PC-3 (cell line): Measurements from ENCODE around the gene FIGNL1. TPM values are rescaled to one million over a fixed set of nuclear protein-coding genes. Genes with fewer than 3 reads are reported as not detected.

Source experiments
- ATAC-seq: fragments of 200-7000 bp; cut with Tn5 transposase; 2 replicates; pipeline ENCODE4 v1.9.1; 2020; ENCODE audit warnings: mild to moderate bottlenecking, moderate library complexity
- BruUV-seq: library from RNA; stranded (reverse); fragments of 400-500 nt; replicated peaks from 2 replicates; lab custom pipeline; 2021; lab: Mats Ljungman, UMichigan
- CTCF ChIA-PET: fragments of 300-600 bp; sonication (Branson Sonifier 250); formaldehyde crosslinking; loops from one replicate; lab custom pipeline; 2022; ENCODE audit warnings: antibody characterized with exemption; lab: Charles Lee
- POLR2A ChIA-PET: fragments of 300-600 bp; sonication (Branson Sonifier 250); formaldehyde crosslinking; loops from one replicate; lab custom pipeline; 2022; ENCODE audit warnings: antibody characterized with exemption; ENCODE audit not compliant: unreplicated experiment; lab: Charles Lee
- DNase-seq: peaks from one replicate; pipeline ENCODE4 v3.0.0-alpha.2; 2015
- H2AFZ ChIP-seq: fragments of 300-600 bp; sonication (generic); 2 replicates; pipeline ENCODE4 v1.6.0; 2016; ENCODE audit warnings: antibody characterized with exemption, low read length
- H3F3A ChIP-seq: fragments of 300-600 bp; sonication (generic); one replicate; pipeline ENCODE4 v1.6.0; 2017; ENCODE audit warnings: antibody characterized with exemption, low read length, control low read depth, mild to moderate bottlenecking; ENCODE audit not compliant: unreplicated experiment
- H3K27ac ChIP-seq: fragments of 300-600 bp; sonication (generic); 2 replicates; pipeline ENCODE4 v1.5.1; 2016; ENCODE audit warnings: mild to moderate bottlenecking, low read length
- H3K27me3 ChIP-seq: fragments of 300-600 bp; sonication (generic); 2 replicates; pipeline ENCODE4 v1.6.1; 2016; ENCODE audit warnings: low read length, mixed read lengths
- H3K36me3 ChIP-seq: fragments of 300-600 bp; sonication (generic); 2 replicates; pipeline ENCODE4 v1.6.1; 2016; ENCODE audit warnings: low read depth, mixed run types, low read length, mixed read lengths
- H3K4me1 ChIP-seq: fragments of 300-600 bp; sonication (generic); 2 replicates; pipeline ENCODE4 v1.5.1; 2016; ENCODE audit warnings: low read length; ENCODE audit not compliant: insufficient read depth
- H3K4me2 ChIP-seq: fragments of 300-600 bp; sonication (generic); 2 replicates; pipeline ENCODE4 v1.6.0; 2016; ENCODE audit warnings: low read length
- H3K4me3 ChIP-seq: fragments of 300-600 bp; sonication (generic); 2 replicates; pipeline ENCODE4 v1.5.1; 2016; ENCODE audit warnings: mild to moderate bottlenecking, low read length, mixed read lengths
- H3K79me2 ChIP-seq: fragments of 300-600 bp; sonication (generic); 2 replicates; pipeline ENCODE4 v1.6.1; 2017; ENCODE audit warnings: low read length, mixed read lengths
- H3K9ac ChIP-seq: fragments of 300-600 bp; sonication (generic); 2 replicates; pipeline ENCODE4 v1.6.0; 2016; ENCODE audit warnings: mild to moderate bottlenecking, low read length
- H3K9me2 ChIP-seq: fragments of 300-600 bp; sonication (generic); replicated peaks from 2 replicates; pipeline ENCODE4 v1.6.1; 2016; ENCODE audit warnings: mixed run types, low read length, mixed read lengths
- H3K9me3 ChIP-seq: fragments of 300-600 bp; sonication (generic); 2 replicates; pipeline ENCODE4 v1.6.1; 2016; ENCODE audit warnings: low read length, mixed read lengths
- H4K20me1 ChIP-seq: fragments of 300-600 bp; sonication (generic); 2 replicates; pipeline ENCODE4 v1.6.1; 2016; ENCODE audit warnings: low read length, mixed read lengths
- EZH2 ChIP-seq: fragments of 300-600 bp; sonication (generic); IDR thresholded peaks from one replicate; pipeline ENCODE4 v1.6.1; 2017; ENCODE audit warnings: antibody characterized with exemption, mild to moderate bottlenecking, low read length; ENCODE audit not compliant: unreplicated experiment
- EZH2phosphoT487 ChIP-seq: fragments of 300-600 bp; sonication (generic); IDR thresholded peaks from 2 replicates; pipeline ENCODE4 v1.6.1; 2018; ENCODE audit warnings: mild to moderate bottlenecking, antibody characterized with exemption, low read length, borderline replicate concordance
- intact Hi-C: fragments of 100-400 bp; cut with micrococcal nuclease; formaldehyde crosslinking; loops from 2 replicates; pipeline ENCODE4 v1.9.0; 2023
- total RNA-seq: library from RNA; depleted of rRNA; stranded (reverse); fragments of >200 nt; gene quantifications from 2 replicates; pipeline ENCODE4 v1.2.3, GENCODE V29; 2014
- TF ChIP-seq, protein P1 (sequence below): fragments of 300-600 bp; sonication (generic); conservative IDR thresholded peaks from 2 replicates; pipeline ENCODE4 v1.5.1; 2017; ENCODE audit warnings: antibody characterized with exemption, low read depth, mild to moderate bottlenecking, low read length

Gene FIGNL1
- total RNA-seq, 1 experiment from 2014 or later: 27.2 TPM

DNA sequence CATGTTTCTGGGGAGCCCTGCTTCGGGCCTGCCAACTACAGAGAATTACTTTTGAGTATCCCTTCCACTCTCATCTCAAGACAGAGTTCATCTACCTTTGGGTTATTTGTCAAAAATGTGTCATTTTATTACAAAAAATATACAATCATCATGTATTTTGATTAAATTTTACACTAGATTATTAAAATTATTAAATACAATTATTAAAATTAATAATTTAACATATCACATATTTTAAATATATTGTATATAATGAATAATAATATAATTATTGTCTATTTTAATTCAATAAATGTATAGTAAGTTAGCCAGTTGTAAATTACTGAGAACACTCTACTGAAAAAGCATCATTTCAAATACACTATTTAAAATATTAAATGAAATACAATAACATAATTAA is 50.9 kb downstream of the FIGNL1 start:
- no TSS peak for BruUV-seq
- no peak overlapping the region for H2AFZ ChIP-seq
- DNase-seq (no peak), ATAC-seq (no peak)
- H3K9me3 ChIP-seq: no peaks in the 10 kb centered on the region
- H3K27me3 ChIP-seq: peaks cover 80% of the 10 kb centered on the region
- H3K4me3 ChIP-seq: no peak overlapping the region
- H4K20me1 ChIP-seq: no peaks in the 10 kb centered on the region
- POLR2A ChIA-PET: no interaction called here
- CTCF ChIA-PET: no interaction called here
- no peak for TF ChIP-seq EZH2
- TF ChIP-seq, protein P1, sequence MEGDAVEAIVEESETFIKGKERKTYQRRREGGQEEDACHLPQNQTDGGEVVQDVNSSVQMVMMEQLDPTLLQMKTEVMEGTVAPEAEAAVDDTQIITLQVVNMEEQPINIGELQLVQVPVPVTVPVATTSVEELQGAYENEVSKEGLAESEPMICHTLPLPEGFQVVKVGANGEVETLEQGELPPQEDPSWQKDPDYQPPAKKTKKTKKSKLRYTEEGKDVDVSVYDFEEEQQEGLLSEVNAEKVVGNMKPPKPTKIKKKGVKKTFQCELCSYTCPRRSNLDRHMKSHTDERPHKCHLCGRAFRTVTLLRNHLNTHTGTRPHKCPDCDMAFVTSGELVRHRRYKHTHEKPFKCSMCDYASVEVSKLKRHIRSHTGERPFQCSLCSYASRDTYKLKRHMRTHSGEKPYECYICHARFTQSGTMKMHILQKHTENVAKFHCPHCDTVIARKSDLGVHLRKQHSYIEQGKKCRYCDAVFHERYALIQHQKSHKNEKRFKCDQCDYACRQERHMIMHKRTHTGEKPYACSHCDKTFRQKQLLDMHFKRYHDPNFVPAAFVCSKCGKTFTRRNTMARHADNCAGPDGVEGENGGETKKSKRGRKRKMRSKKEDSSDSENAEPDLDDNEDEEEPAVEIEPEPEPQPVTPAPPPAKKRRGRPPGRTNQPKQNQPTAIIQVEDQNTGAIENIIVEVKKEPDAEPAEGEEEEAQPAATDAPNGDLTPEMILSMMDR: no peak
- no peak for TF ChIP-seq EZH2phosphoT487
- no peaks in the 10 kb centered on the region for H3K9me2 ChIP-seq
- no peak overlapping the region for H3K9ac ChIP-seq
- intact Hi-C loops: no loop called here
- H3K36me3 ChIP-seq: no peaks in the 10 kb centered on the region
- H3K27ac ChIP-seq: no peak overlapping the region
- no peaks in the 10 kb centered on the region for H3K4me1 ChIP-seq
- no peaks in the 10 kb centered on the region for H3K79me2 ChIP-seq
- H3K4me2 ChIP-seq: no peak overlapping the region
- H3F3A ChIP-seq: no peaks in the 10 kb centered on the region

DNA sequence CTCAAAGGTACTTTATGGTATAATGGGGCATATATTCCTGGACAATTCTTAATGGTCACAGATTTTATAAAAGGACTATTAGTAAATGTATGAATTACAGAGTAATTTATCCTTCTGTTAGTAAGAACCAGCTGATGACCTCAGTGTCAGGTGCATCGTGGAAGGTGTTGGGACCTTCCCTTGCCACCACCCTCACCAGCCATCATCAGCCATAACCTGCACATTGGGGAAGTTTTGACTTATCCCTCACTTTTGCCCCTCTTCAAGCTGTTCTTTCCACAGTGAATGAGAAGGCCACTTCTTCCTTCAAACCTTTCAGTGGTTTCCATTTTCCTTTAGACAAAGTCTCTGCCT is 52.2 kb downstream of the FIGNL1 start:
- H3K36me3 ChIP-seq: no peaks in the 10 kb centered on the region
- no peaks in the 10 kb centered on the region for H4K20me1 ChIP-seq
- no peaks in the 10 kb centered on the region for H3K9me3 ChIP-seq
- BruUV-seq: no TSS peak
- H3K4me3 ChIP-seq: no peak overlapping the region
- POLR2A ChIA-PET: no interaction called here
- H3K9me2 ChIP-seq: no peaks in the 10 kb centered on the region
- no peak for ATAC-seq
- no peak overlapping the region for H2AFZ ChIP-seq
- no peak overlapping the region for H3K9ac ChIP-seq
- intact Hi-C loops: no loop called here
- H3K79me2 ChIP-seq: no peaks in the 10 kb centered on the region
- TF ChIP-seq EZH2phosphoT487 (no peak), EZH2 (no peak)
- TF ChIP-seq, protein P1: no peak
- no peaks in the 10 kb centered on the region for H3K4me1 ChIP-seq
- H3F3A ChIP-seq: no peaks in the 10 kb centered on the region
- DNase-seq: no peak
- no peak overlapping the region for H3K4me2 ChIP-seq
- peaks cover 80% of the 10 kb centered on the region for H3K27me3 ChIP-seq
- H3K27ac ChIP-seq: no peak overlapping the region
- CTCF ChIA-PET: no interaction called here

DNA sequence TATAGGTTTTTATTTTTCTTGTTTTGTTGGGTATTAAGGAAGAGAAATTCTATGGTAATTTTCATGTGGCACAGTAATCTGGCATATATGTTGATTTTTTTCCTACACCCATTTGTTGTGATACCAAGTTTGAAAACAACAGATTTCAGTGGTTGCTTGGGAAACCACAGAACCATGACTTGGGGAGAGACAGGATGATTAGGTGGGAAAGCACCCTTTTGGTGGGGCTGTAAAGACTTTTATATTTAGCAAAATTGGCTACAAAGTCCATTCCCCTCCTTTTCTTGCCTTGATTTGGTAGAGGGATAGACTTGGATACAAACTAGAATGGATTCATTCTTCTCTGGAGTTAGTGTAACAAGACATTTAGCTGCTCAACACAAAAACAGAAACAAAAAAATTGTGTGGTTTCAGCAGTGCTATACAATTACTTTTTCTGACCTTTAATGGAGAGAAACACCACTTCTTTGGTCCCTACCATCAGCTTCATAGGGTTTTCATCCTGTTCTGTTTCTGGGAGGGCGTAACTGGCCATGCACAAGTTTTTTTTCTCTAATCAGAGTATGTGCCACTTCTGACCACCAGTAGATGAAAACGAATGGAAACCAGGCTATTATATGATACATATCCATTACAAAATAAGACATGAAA is 52.7 kb downstream of the FIGNL1 start:
- BruUV-seq: no TSS peak
- no peaks in the 10 kb centered on the region for H3F3A ChIP-seq
- H3K9me3 ChIP-seq: no peaks in the 10 kb centered on the region
- no peak overlapping the region for H3K4me3 ChIP-seq
- ATAC-seq (no peak), DNase-seq (no peak)
- no peaks in the 10 kb centered on the region for H3K36me3 ChIP-seq
- intact Hi-C loops: no loop called here
- ChIA-PET CTCF (no interaction called here), POLR2A (no interaction called here)
- no peaks in the 10 kb centered on the region for H3K79me2 ChIP-seq
- H3K9ac ChIP-seq: no peak overlapping the region
- TF ChIP-seq, protein P1: no peak
- TF ChIP-seq EZH2phosphoT487: no peak
- TF ChIP-seq EZH2: no peak
- H3K4me2 ChIP-seq: no peak overlapping the region
- H3K27me3 ChIP-seq: peaks cover 80% of the 10 kb centered on the region
- no peak overlapping the region for H3K27ac ChIP-seq
- H3K4me1 ChIP-seq: no peaks in the 10 kb centered on the region
- no peak overlapping the region for H2AFZ ChIP-seq
- H3K9me2 ChIP-seq: no peaks in the 10 kb centered on the region
- no peaks in the 10 kb centered on the region for H4K20me1 ChIP-seq
